ENCODE data around the gene DAAM2.

DAAM2 gene

GRCh38 chr6:39836606-39837005 is 44.4 kb downstream of the DAAM2 start:
- TF ChIP-seq ZNF274 (IDR thresholded peaks at IDR 0.05; ENCODE audit: low read depth, low read length) = no peak
- H3K4me3 ChIP-seq (ENCODE audit: low read length) = no peak overlapping the region

- TF ChIP-seq ZNF274 (IDR thresholded peaks at IDR 0.05; ENCODE audit: low read depth, low read length) = no peak
- no peak overlapping the region for H3K4me3 ChIP-seq (ENCODE audit: low read length)
These were observed 47.3 kb downstream of the DAAM2 start for GRCh38 chr6:39839445-39839844.

- H3K4me3 ChIP-seq (ENCODE audit: low read length) = no peak overlapping the region
- TF ChIP-seq ZNF274 (IDR thresholded peaks at IDR 0.05; ENCODE audit: low read depth, low read length) = no peak
These were observed 48.6 kb downstream of the DAAM2 start for GRCh38 chr6:39840781-39841180.

- H3K4me3 ChIP-seq (ENCODE audit: low read length) = no peak overlapping the region
- TF ChIP-seq ZNF274 (IDR thresholded peaks at IDR 0.05; ENCODE audit: low read depth, low read length) = no peak
These were observed 49.1 kb downstream of the DAAM2 start for GRCh38 chr6:39841291-39841690.

GRCh38 chr6:39841923-39842322 is 49.7 kb downstream of the DAAM2 start:
- no peak for TF ChIP-seq ZNF274 (IDR thresholded peaks at IDR 0.05; ENCODE audit: low read depth, low read length)
- no peak overlapping the region for H3K4me3 ChIP-seq (ENCODE audit: low read length)

GRCh38 chr6:39843305-39844020 is 51.3 kb downstream of the DAAM2 start:
- no peak for TF ChIP-seq ZNF274 (IDR thresholded peaks at IDR 0.05; ENCODE audit: low read depth, low read length)

GRCh38 chr6:39844866-39845265 is 52.7 kb downstream of the DAAM2 start:
- no peak for TF ChIP-seq ZNF274 (IDR thresholded peaks at IDR 0.05; ENCODE audit: low read depth, low read length)
- no peak overlapping the region for H3K4me3 ChIP-seq (ENCODE audit: low read length)

More at GRCh38 chr6:39843305-39844020, 51.3 kb downstream of the DAAM2 start:
- H3K4me3 ChIP-seq (ENCODE audit: low read length) = no peak overlapping the region

- no peak for TF ChIP-seq ZNF274 (IDR thresholded peaks at IDR 0.05; ENCODE audit: low read depth, low read length)
- H3K4me3 ChIP-seq (ENCODE audit: low read length) = no peak overlapping the region
These were observed 55.0 kb downstream of the DAAM2 start for GRCh38 chr6:39847221-39847620.

- TF ChIP-seq ZNF274 (IDR thresholded peaks at IDR 0.05; ENCODE audit: low read depth, low read length) = no peak
- no peak overlapping the region for H3K4me3 ChIP-seq (ENCODE audit: low read length)
These were observed 56.0 kb downstream of the DAAM2 start for GRCh38 chr6:39848171-39848570.

- TF ChIP-seq ZNF274 (IDR thresholded peaks at IDR 0.05; ENCODE audit: low read depth, low read length) = no peak
- no peak overlapping the region for H3K4me3 ChIP-seq (ENCODE audit: low read length)
These were observed 57.1 kb downstream of the DAAM2 start for GRCh38 chr6:39849228-39849627.

GRCh38 chr6:39849764-39850163 is 57.6 kb downstream of the DAAM2 start:
- TF ChIP-seq ZNF274 (IDR thresholded peaks at IDR 0.05; ENCODE audit: low read depth, low read length) = no peak

GRCh38 chr6:39850736-39851297 is 58.6 kb downstream of the DAAM2 start:
- no peak for TF ChIP-seq ZNF274 (IDR thresholded peaks at IDR 0.05; ENCODE audit: low read depth, low read length)
- H3K4me3 ChIP-seq (ENCODE audit: low read length) = no peak overlapping the region

More at GRCh38 chr6:39849764-39850163, 57.6 kb downstream of the DAAM2 start:
- no peak overlapping the region for H3K4me3 ChIP-seq (ENCODE audit: low read length)

GRCh38 chr6:39851331-39851730 is 59.2 kb downstream of the DAAM2 start:
- TF ChIP-seq ZNF274 (IDR thresholded peaks at IDR 0.05; ENCODE audit: low read depth, low read length) = no peak
- no peak overlapping the region for H3K4me3 ChIP-seq (ENCODE audit: low read length)

GRCh38 chr6:39852324-39852723 is 60.1 kb downstream of the DAAM2 start:
- no peak for TF ChIP-seq ZNF274 (IDR thresholded peaks at IDR 0.05; ENCODE audit: low read depth, low read length)
- no peak overlapping the region for H3K4me3 ChIP-seq (ENCODE audit: low read length)

GRCh38 chr6:39853604-39854003 is 61.4 kb downstream of the DAAM2 start:
- no peak for TF ChIP-seq ZNF274 (IDR thresholded peaks at IDR 0.05; ENCODE audit: low read depth, low read length)
- H3K4me3 ChIP-seq (ENCODE audit: low read length) = no peak overlapping the region
